ENCODE results near the gene PTPN9.
"Not testable (repeated sequence)": the region's sequence is repeated elsewhere in the genome, so short reads cannot be mapped to it uniquely, and the experiment has no call there.

PTPN9 gene

DNA sequence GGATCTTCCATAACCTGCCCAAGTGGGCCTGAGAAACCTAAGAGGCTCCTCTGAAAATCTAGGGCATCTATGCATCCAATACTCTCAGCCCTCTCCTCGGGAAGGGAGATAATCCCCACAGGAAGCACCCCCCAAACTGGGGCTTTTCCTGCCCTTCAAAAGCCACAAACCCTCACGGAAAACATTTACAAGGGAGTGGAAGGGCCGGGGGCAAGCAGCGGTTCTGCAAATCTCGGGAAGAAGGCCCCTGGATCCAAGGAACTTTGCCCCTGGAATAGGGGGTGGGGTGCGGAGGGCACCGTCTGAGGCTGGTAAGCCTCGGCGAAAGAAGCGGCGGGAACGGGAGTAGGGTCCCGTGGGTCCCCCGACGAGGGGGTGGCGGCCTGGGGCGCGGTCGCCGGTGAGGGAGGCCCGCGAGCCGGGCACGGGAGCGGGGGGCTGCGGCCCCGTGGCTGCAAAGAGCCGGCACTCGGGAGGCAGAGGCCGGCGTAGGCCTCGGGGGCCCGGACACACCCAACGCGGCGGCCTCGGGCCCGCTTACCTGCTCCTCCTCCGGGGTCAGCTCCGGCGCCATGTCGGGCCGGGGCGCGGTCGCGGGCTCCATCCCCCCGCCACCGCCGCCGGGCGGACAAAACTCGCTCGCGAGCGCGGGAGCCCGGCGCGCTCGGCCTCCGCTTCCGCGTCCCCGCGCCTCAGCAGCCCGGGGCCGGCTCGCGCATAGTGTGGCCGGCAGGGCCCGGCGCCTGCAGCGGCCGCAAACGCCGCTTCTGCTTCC is 755 bp downstream of the PTPN9 start:
- no peak for DNase-seq

DNA sequence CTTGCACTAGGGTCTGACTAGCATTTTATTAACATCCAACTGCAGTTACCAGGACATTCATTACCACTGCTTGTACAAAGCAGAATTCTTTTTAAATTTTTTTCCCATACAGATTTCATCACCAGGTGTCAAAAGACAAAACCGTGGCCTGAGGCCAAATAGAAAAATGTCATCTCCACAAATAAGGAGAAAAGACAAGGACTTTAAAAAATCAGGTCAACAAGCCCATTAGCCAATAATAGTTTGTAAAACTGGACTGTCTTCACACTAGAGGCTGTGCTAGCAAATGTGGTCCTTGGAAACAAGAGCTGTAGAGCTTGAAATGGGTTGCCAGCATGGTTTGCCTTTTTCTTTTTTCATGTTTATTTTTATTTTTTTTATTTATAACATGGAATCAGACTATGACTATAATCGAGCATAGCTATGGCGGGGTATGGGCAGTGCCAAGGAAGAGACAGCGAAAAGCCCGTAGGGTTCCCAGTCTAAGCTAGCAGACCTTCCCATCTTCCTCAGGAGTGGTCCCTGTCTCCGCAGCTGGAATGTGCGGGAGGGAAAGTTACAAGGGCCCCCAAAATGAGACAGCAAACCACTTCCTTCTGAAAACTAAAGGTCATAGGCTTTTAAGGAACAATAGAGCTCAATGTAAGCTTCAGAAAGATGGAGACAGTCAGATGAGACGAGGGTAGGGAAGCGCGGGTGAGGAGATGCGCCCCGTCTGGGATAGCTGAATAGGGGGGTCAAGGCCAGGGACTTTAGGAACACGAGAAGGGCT is 1.5 kb downstream of the PTPN9 start:
- no peak for DNase-seq

DNA sequence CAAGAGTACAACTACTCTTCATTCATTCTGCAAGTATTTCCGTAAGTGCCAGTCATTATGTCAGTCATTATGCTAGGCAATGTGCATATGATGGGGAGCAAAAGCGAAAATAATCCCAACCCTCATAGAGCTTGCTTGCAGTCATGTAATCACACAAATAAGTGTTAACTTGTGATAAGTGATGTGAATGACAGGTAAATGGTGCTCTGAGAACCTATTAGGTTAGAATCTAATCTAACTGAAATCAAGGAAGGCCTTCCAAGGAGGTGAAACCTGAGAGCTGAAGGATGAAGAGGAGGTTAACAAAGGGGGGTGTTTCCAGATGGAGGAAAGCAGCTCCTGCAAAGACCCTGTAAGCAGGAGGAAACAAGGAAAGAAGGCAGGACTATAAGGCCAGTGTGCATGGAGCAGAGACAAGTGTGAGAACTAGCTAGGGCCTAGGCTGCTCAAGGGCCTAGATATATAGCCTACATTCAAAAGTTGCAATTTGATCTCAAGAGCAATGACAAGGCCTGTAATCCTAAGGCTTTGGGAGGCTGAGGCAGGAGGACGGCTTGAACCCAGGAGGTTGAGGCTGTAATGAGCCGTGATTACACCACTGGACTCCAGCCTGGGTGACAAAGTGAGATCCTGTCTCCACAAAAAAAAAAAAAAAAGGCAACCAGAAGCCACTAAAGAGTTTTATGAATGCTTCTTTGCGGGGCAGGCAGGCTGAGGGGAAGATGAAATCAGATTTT is 5.3 kb downstream of the PTPN9 start:
- DNase-seq, result peak; percentile 21

DNA sequence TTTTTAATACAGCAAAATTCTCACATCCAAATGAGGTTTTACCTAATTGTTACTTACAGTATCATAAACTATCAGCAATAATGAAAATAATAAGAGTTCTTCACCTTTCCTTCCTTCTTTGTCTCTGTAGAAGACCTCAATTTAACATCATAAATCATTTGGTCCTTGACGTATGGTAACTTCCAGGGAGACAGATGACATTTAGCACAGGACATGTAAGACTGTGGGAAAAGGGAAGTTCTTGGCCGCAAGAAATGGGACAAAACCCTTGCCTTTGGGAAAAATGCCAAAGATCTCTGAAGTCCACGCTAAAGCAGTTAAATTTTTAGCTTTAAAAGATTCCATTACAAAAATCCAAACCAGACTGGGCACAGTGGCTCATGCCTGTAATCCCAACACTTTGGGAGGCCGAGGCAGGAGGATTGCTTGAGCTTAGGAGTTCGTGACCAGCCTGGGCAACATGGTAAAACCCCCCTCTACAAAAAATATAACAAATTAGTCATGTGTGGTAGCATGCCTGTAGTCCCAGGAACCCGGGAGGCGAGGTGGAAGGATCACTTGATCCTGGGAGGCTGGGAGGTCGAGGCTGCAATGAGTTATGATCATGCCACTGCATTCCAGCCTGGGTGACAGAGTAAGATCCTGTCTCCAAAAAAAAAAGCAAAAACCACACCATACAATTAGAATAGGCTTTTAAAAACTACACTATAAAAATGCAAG is 8.8 kb downstream of the PTPN9 start:
- no peak for DNase-seq

DNA sequence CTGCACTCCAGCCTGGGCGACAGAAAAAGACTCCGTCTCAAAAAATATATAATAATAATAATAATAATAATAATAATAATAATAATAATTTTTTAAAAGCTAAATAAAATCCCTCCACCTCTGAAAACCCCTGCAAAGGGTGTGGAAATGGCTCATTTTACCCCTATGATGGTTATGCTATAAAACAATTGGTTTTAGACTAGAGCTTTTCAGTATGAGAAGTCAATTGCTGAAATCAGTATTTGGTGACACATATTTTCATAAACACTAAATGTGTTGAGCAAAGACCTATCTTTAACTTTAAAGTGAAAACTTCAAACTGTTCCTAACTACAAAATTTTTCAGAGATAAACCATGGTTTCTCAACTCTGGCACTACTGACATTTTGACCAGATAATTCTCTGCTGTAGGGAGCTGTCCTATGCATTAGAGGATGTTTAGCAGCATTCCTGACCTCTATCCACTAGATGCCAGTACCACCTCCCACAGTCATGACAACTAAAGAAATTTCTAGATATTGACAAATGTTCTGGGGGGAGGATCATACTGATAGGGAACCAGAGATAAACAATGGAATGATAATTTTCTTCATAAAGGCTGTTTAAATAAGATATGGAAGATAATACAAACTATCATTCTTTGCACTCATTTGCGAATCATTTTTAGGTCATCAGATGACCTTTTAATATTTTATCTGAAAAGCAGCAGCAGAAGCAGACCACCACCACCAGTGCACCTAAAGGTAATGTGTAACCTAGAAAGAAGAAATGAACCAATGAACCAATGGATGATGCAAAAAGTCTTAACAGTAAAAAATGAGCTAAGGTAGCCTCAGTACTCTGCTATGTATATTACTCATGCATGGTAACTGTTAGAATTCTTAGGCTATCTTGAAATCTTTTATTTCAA is 13.8 kb downstream of the PTPN9 start:
- DNase-seq, result no peak

DNA sequence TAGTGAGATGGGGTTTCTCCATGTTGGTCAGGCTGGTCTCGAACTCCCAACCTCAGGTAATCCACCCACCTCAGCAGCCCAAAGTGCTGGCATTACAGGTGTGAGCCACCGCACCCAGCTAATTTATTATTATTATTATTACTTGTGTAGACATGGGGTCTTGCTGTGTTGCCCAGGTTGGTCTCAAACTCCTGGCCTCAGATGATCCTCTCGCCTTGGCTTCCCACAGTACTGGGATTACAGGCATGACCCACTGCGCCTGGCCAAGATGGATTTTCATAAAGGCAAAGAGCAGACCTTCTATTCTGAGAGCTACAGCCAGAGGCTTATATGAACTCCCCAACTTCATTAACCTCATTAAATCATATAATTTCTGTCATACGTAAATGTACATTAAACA is 17.2 kb downstream of the PTPN9 start:
- DNase-seq, result no peak

DNA sequence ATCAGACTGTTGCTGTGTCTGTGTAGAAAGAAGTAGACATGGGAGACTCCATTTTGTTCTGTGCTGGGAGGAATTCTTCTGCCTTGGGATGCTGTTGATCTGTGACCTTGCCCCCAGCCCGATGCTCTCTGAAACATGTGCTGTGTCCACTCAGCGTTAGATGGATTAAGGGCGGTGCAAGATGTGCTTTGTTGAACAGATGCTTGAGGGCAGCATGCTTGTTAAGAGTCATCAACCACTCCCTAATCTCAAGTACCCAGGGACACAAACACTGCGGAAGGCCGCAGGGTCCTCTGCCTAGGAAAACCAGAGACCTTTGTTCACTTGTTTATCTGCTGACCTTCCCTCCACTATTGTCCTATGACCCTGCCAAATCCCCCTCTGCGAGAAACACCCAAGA is 19.8 kb downstream of the PTPN9 start:
- DNase-seq, result not testable (repeated sequence)

DNA sequence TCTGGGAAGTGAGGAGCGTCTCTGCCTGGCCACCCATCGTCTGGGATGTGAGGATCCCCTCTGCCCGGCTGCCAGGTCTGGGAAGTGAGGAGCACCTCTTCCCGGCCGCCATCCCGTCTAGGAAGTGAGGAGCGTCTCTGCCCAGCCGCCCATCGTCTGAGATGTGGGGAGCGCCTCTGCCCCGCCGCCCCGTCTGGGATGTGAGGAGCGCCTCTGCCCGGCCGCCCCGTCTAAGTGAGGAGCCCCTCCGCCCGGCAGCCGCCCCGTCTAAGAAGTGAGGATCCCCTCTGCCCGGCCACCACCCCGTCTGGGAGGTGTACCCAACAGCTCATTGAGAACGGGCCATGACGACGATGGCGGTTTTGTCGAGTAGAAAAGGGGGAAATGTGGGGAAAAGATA is 20.2 kb downstream of the PTPN9 start:
- DNase-seq, result not testable (repeated sequence)

DNA sequence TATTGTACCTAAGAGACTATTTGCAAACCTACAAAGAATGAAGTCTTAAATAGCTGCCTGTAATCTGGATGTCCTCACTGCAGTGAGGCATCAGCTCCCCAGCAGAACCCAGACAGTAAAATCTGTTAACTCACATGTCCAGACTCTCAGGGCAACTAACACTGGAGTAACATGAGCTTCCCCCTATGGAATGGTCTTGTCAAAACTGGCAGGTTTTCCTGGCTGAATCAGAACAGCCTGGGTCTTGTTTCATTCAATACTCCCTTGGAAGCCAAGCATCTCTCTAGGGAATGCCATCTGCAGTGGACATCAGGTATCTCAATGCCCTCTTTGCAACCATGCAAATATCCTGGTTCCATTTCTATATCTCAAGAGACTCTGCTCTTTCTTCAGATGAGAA is 24.4 kb downstream of the PTPN9 start:
- DNase-seq, result no peak

DNA sequence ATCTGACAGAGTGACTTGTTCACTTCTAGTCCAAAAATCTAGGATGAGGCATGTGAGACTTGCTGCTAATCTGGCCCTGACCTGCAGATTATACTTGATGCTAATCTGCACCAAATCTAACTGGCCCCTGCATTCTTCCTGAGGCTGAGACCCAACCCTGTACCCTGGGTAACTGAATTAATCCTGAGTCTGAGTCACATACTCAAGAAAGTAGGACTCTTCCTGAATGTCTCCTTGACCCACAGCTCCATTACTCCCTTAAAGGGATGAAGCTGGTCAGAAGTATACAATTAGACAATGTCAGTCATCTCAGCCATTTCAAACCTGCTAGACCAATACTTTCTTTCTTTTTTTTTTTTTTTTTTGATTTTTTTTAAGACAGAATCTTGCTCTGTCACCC is 25.5 kb downstream of the PTPN9 start:
- DNase-seq, result no peak

DNA sequence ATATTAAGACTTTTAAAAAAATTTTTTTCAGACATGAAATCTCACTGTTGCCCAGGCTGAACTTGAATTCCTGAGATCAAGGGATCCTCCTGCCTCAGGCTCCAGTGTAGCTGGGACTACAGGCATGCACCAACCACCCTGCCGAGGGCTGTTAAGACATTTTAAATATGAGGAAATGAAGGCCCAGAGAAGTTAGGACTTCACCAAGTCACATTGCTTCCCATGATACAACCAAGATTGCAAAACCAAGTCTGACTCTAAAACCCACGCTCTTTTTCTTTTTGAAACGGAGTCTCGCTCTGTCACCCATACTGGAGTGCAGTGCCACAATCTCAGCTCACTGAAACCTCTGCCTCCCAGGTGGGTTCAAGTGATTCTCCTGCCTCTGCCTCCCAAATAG is 28.0 kb downstream of the PTPN9 start:
- DNase-seq, result no peak

DNA sequence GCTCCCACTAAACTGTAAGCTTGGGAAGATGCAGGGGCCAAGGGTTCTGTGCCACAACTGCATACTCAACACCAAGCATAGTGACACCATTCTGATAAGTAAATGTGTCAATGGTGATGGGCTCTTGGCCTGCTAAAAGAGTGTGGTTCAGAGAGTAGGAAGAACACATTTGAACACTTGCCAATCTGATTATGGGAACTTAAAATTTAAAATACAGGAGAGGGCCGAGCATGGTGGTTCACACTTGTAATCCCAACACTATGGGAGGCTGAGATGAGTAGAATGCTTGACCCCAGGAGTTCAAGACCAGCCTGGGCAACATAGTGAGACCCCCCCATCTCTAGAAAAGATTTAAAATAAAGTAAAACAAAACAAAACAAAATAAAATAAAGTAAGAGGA is 34.1 kb downstream of the PTPN9 start:
- DNase-seq, result no peak

DNA sequence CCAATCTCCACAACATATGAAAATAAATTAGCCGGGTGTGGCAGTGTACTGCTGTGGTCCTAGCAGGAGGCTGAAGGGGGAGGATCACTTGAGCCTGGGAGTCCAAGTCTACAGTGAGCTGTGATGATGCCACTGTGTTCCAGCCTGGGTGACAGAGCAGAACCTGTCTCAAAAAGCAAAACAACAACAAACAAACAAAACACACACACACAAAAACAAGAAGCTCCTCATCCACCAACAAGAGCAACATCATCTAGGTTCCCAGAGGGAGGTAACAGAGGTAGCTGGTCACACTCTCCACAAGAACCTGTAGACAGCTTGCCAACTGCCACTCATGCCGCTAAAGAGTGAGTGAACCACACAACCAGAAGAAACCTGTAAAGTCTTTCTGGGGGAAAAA is 34.8 kb downstream of the PTPN9 start:
- DNase-seq, result no peak

DNA sequence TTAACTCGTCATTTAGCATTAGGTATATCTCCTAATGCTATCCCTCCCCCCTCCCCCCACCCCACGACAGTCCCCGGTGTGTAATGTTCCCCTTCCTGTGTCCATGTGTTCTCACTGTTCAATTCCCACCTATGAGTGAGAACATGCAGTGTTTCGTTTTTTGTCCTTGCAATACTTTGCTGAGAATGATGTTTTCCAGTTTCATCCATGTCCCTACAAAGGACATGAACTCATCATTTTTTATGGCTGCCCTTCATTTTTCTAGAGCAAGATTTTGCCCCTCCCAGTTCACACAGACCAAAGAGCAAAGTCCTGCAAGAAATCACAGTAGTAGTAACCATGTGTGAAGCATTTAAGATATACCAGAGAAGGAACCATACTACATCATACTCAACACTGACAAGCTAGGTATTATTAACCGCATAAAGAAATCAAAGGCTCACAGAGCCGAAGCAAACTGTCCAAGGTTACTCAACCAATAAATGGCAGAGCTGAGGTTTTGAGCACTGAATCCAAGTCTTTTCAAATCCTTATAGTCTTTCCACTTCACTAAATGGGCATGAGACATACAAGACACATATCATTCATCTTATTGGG is 36.1 kb downstream of the PTPN9 start:
- DNase-seq, result not testable (repeated sequence)

DNA sequence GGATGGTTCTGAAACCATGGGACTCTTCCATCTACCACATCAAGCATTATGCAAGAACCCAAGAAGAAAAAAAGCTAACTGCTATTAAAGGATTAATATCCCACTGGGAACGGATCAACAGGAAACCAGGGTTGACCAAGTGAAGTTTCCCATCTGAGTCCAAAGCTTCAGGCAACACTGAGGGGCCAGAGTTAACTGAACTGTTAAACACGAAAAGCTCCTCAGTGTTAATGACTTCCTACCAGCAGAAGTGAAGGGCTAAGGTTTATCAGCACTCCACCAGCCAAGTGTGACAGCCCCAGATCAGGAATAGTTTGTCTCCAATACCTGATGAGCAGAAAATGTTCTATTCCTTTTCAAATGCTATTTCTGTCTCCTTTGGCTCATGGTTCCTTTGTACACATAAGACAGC is 36.7 kb downstream of the PTPN9 start:
- no peak for DNase-seq

DNA sequence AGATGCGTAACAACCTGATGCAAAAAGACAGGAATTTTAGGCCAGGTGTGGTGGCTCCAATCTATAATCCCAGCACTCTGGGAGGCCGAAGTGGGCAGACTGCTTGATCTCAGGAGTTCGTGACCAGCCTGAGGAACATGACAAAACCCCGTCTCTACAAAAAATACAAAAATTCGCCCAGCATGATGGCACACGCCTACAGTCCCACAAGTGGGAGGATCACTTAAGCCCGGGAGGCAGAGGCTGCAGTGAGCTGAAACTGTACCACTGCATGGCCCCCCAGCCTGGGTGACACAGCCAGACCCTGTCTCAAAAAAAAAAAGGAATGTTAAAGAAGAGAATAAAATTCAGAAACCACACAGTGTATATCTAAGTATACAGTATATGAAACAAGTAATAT is 40.7 kb downstream of the PTPN9 start:
- no peak for DNase-seq

DNA sequence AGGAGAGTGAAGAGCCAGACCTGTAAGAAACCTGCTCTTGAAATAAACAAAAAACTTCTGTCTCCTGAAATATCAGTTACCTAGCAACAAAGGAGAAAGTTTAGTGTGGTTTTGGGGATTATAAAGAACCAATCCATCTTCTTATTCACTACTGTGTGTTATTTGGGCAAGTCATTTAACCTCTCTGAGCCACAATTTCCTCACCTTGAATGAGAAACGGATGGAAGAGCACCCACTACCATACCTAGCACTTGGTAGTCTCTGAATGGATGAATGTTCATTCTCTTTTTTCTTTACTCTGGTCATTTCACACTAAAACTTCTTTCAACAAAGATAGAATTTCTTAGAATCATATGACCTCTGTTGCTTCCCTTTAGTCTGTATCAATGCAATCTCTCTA is 45.2 kb downstream of the PTPN9 start:
- no peak for DNase-seq

DNA sequence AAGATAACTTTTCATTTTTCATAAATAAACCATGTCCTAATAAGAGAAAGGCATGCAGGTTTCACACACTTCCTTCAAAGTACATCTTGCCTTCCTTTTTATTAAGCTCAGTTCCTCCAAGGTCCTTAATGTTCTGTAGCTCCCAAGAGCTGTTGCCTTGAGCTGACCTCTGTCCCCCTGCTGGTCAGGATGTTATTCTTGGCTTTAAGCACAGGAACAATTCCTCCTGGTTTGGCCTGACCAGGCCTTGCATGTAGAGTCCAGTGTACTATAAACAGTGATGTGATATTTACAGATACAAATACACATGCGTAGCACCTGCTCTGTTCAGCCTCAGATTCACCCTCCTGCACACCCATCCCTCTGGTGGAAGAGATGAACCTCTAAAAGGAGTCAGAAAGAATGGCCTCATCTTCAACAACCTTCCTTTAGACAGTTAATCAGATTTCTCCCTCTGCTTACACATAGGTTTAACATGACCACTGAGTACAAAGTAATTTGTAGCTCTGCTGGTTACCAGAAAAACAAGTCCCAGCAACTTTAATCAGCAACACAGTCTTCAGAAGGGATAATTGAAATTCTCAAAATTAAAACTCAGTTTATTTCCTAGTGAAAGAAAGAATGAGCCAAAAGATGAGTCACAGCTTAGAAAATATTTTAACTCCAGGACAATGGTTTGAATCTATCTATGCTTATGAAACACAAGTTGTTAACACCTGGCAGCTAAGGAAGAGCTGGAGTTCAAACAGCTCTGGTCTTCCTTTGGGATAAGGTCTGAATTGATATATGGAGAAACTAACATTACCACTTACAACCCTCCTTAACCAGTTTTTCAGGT is 46.5 kb downstream of the PTPN9 start:
- no peak for DNase-seq

DNA sequence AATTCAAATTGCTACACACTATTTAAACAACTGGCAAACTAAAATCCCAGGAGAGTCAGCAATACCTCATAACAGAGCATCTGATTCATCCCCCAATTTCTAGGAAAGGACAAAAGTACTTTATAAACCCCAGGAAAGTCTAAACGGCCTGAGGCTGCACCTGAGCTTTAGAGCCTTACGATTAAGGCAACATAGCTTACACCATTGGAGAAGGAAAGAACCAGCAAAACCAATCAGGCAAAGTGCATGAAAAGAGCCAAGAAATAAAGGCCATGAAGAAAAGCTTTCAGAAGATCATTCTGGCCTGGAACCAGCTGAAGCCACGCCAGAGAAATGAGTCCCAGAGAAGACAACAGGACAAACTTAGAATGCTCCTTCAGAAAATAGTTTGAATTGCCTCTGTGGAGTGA is 48.1 kb downstream of the PTPN9 start:
- no peak for DNase-seq

DNA sequence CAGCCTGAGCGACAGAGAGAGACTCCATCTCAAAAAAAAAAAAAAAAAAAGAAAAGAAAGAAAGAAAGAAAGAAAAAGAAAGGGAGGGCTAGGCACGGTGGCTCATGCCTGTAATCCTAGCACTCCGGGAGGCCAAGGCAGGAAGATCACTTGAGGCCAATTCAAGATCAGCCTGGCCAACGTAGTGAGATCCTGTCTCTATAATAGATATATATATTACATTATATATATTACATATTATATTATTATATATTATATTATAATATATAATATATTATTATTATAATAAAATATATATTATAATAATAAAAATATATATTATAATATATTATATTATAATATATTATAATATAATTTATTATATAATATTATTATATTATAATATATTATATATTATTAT is 48.9 kb downstream of the PTPN9 start:
- DNase-seq, result no peak

DNA sequence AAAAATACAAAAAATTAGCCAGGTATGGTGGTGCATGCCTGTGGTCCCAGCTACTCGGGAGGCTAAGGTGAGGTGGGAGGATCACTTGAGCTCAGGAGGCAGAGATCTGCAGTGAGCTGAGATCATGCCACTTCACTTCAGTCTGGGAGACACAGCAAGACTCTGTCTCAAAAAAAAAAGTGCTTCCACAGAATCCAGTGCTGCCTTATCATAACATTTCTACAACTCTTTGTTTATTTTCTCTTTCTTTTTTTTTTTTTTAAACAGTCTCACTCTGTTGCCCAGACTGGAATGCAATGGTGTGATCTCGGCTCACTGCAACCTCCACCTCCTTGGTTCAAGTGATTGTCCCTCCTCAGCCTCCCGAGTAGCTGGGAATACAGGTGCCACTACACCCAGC is 53.4 kb downstream of the PTPN9 start:
- DNase-seq, result not testable (repeated sequence)

Data from NCI-H1436 (cell line).